HCT116 (cell line): ENCODE measurements around the gene WDPCP. TPM values are rescaled to one million over a fixed set of nuclear protein-coding genes. Genes with fewer than 3 reads are reported as not detected.

ENCODE experiments used
- ATAC-seq: fragments of 200-7000 bp; cut with Tn5 transposase; 2 replicates; pipeline ENCODE4 v1.9.1; 2020; ENCODE audit warnings: mild to moderate bottlenecking, moderate library complexity
- BruUV-seq: library from RNA; stranded (reverse); fragments of 400-500 nt; replicated peaks from 2 replicates; lab custom pipeline; 2021; lab: Mats Ljungman, UMichigan
- CTCF ChIA-PET: fragments of 300-600 bp; sonication (Branson Sonifier 250); formaldehyde crosslinking; loops from one replicate; lab custom pipeline; 2021; ENCODE audit warnings: antibody characterized with exemption; lab: Charles Lee
- POLR2A ChIA-PET: fragments of 300-600, 350-600 bp; sonication (Branson Sonifier 250); formaldehyde crosslinking; loops from one replicate; lab custom pipeline; 2021; ENCODE audit warnings: antibody characterized with exemption; lab: Charles Lee
- RAD21 ChIA-PET, 2 experiments: fragments of 300-600 bp; sonication (Branson Sonifier 250); formaldehyde crosslinking; loops; one replicate each; lab custom pipeline; 2023; ENCODE audit warnings: low total read pairs in 2 of 2; ENCODE audit not compliant: uncharacterized antibody in 2 of 2, unreplicated experiment in 2 of 2, low non-redundant PET in 1 of 2; lab: Charles Lee
- DNase-seq: peaks from one replicate; pipeline ENCODE4 v3.0.0-alpha.2; 2010; ENCODE audit warnings: low read depth, low spot score
- H2AFZ ChIP-seq: fragments of 200-600 bp; shearing (Covaris generic), sonication (generic); 2 replicates; pipeline ENCODE4 v1.6.1; 2017; ENCODE audit warnings: low read depth, mixed run types, mixed read lengths, antibody characterized with exemption, low read length; ENCODE audit not compliant: poor library complexity, severe bottlenecking
- H3K27ac ChIP-seq: 2 replicates; pipeline ENCODE4 v1.5.1; 2012; ENCODE audit warnings: low read depth, low read length
- H3K27me3 ChIP-seq: fragments of 200-600 bp; sonication (generic); 2 replicates; pipeline ENCODE4 v1.6.1; 2016; ENCODE audit warnings: mixed run types, low read length, mixed read lengths; ENCODE audit not compliant: insufficient read depth
- H3K36me3 ChIP-seq, 2 experiments: fragments of 200-500 bp in 1 of 2; fragments of 200-600 bp in 1 of 2; sonication (Bioruptor generic) in 1 of 2; sonication (generic) in 1 of 2; 2 replicates each; pipeline versions ENCODE4 v1.5.1 to v1.6.1; 2014 to 2016; ENCODE audit warnings: low read length in 2 of 2, inconsistent platforms in 1 of 2, mixed read lengths in 1 of 2, mixed run types in 1 of 2; ENCODE audit not compliant: insufficient read depth in 2 of 2, control insufficient read depth in 1 of 2
- H3K4me1 ChIP-seq, 2 experiments: fragments of 200-600 bp in 1 of 2; sonication (generic) in 1 of 2; 2 replicates each; pipeline versions ENCODE4 v1.5.1 to v1.6.1; 2012 to 2017; ENCODE audit warnings: low read length in 2 of 2, inconsistent platforms in 1 of 2, mild to moderate bottlenecking in 1 of 2, mixed read lengths in 1 of 2, mixed run types in 1 of 2, moderate library complexity in 1 of 2; ENCODE audit not compliant: insufficient read depth in 2 of 2, control insufficient read depth in 1 of 2
- H3K4me2 ChIP-seq: fragments of 200-600 bp; sonication (generic); 2 replicates; pipeline ENCODE4 v1.6.1; 2017; ENCODE audit warnings: mixed run types, low read length, mixed read lengths
- H3K4me3 ChIP-seq, 2 experiments: fragments of 200-600 bp in 1 of 2; sonication (generic) in 1 of 2; replicated peaks in 1 of 2; 2 replicates each; pipeline ENCODE4 v1.5.1; 2011 to 2016; ENCODE audit warnings: low read length in 2 of 2, control low read depth in 1 of 2, low read depth in 1 of 2, mild to moderate bottlenecking in 1 of 2, mixed read lengths in 1 of 2, mixed run types in 1 of 2
- H3K79me2 ChIP-seq: fragments of 200-600 bp; sonication (generic); 2 replicates; pipeline ENCODE4 v1.6.1; 2017; ENCODE audit warnings: mild to moderate bottlenecking, mixed run types, low read length, moderate library complexity, mixed read lengths; ENCODE audit not compliant: insufficient read depth
- H3K9ac ChIP-seq: fragments of 200-600 bp; sonication (generic); 2 replicates; pipeline ENCODE4 v1.6.1; 2016; ENCODE audit warnings: low read length, mixed read lengths
- H3K9me2 ChIP-seq: fragments of 200-600 bp; sonication (generic), shearing (Covaris generic); 2 replicates; pipeline ENCODE4 v1.6.1; 2017; ENCODE audit warnings: mixed run types, mild to moderate bottlenecking, moderate library complexity; ENCODE audit not compliant: insufficient read depth
- H3K9me3 ChIP-seq, 2 experiments: fragments of 200-500 bp in 1 of 2; fragments of 200-600 bp in 1 of 2; sonication (Bioruptor generic) in 1 of 2; sonication (generic) in 1 of 2; 2 replicates each; pipeline ENCODE4 v1.6.1; 2014 to 2017; ENCODE audit warnings: low read length in 2 of 2, mixed read lengths in 2 of 2, inconsistent platforms in 1 of 2, low read depth in 1 of 2, mild to moderate bottlenecking in 1 of 2, mixed run types in 1 of 2, moderate library complexity in 1 of 2; ENCODE audit not compliant: control insufficient read depth in 1 of 2, insufficient read depth in 1 of 2
- H4K20me1 ChIP-seq: fragments of 200-600 bp; sonication (generic), shearing (Covaris generic); 2 replicates; pipeline ENCODE4 v1.6.1; 2017; ENCODE audit warnings: mixed run types, mild to moderate bottlenecking, moderate library complexity; ENCODE audit not compliant: insufficient read depth
- CBX3 ChIP-seq: IDR thresholded peaks from 2 replicates; pipeline ENCODE4 v1.6.1; 2012; ENCODE audit warnings: low read depth
- EZH2 ChIP-seq: fragments of 200-600 bp; sonication (generic); IDR thresholded peaks from 2 replicates; pipeline ENCODE4 v1.6.1; 2017; ENCODE audit warnings: antibody characterized with exemption, mixed run types
- EZH2phosphoT487 ChIP-seq: fragments of 200-600 bp; IDR thresholded peaks from 2 replicates; pipeline ENCODE4 v1.6.1; 2018; ENCODE audit warnings: antibody characterized with exemption, borderline replicate concordance
- JUND ChIP-seq: IDR thresholded peaks from 2 replicates; pipeline ENCODE4 v1.6.1; 2012
- SP1 ChIP-seq: IDR thresholded peaks from 2 replicates; pipeline ENCODE4 v1.6.1; 2012; ENCODE audit warnings: low read depth
- YY1 ChIP-seq: IDR thresholded peaks from 2 replicates; pipeline ENCODE4 v1.6.1; 2011; ENCODE audit warnings: low read length, low read depth, moderate library complexity, mild to moderate bottlenecking; ENCODE audit not compliant: insufficient replicate concordance; ENCODE audit errors: extremely low read depth
- intact Hi-C: fragments of 100-400 bp; cut with micrococcal nuclease; formaldehyde crosslinking; loops from 2 replicates; pipeline ENCODE4 v1.10.0; 2022
- total RNA-seq: library from RNA; stranded (reverse); gene quantifications from one replicate; pipeline ENCODE4 v1.2.1, GENCODE V29; 2021; ENCODE audit not compliant: unreplicated experiment
- TF ChIP-seq, protein P1 (sequence below): IDR thresholded peaks from 2 replicates; pipeline ENCODE4 v1.6.1; 2011; ENCODE audit warnings: mild to moderate bottlenecking, low read length, moderate library complexity; ENCODE audit not compliant: insufficient replicate concordance; ENCODE audit errors: extremely low read depth
- TF ChIP-seq, protein P2 (sequence below): IDR thresholded peaks from 2 replicates; pipeline ENCODE4 v1.6.1; 2012
- TF ChIP-seq, protein P3 (sequence below): IDR thresholded peaks from 2 replicates; pipeline ENCODE4 v1.6.1; 2012; ENCODE audit warnings: low read depth
- TF ChIP-seq, protein P4 (sequence below): IDR thresholded peaks from 2 replicates; pipeline ENCODE4 v1.6.1; 2012

Gene WDPCP
- total RNA-seq, 1 experiment from 2014 or later, result 4.1 TPM

DNA sequence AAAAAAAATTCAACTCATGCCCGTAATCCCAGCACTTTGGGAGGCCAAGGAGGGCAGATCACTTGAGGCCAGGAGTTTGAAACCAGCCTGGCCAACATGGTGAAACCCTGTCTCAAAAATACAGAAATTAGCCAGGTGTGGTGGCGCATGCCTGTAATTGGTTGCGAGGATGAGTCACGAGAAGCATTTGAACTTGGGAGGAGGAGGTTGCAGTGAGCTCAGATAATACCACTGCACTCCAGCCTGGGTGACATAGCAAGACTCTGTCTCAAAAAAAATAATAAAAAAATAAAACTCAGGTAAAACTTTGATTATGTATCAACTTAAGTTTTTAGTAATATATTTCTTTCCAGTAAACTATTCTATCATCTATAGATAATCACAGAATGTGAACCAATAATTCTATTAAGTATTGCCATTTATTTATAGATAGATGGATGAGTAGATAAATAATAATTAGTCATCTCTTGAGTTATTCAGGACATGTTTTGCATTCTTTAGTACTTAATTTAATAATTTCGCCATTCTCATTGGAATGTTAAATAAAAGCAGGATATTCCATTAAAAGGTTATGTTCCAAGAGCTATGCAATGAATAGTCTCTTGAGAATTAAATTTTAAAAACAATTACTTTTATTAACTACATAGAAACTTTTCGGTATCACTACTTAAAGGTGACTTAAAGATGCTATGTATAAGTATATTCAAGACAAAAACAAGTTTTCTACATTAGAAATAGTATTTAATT, 48.7 kb downstream of the WDPCP start (continued):
- TF ChIP-seq, protein P1, sequence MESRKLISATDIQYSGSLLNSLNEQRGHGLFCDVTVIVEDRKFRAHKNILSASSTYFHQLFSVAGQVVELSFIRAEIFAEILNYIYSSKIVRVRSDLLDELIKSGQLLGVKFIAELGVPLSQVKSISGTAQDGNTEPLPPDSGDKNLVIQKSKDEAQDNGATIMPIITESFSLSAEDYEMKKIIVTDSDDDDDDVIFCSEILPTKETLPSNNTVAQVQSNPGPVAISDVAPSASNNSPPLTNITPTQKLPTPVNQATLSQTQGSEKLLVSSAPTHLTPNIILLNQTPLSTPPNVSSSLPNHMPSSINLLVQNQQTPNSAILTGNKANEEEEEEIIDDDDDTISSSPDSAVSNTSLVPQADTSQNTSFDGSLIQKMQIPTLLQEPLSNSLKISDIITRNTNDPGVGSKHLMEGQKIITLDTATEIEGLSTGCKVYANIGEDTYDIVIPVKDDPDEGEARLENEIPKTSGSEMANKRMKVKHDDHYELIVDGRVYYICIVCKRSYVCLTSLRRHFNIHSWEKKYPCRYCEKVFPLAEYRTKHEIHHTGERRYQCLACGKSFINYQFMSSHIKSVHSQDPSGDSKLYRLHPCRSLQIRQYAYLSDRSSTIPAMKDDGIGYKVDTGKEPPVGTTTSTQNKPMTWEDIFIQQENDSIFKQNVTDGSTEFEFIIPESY, result no peak
- TF ChIP-seq JUND (no peak), SP1 (no peak)

DNA sequence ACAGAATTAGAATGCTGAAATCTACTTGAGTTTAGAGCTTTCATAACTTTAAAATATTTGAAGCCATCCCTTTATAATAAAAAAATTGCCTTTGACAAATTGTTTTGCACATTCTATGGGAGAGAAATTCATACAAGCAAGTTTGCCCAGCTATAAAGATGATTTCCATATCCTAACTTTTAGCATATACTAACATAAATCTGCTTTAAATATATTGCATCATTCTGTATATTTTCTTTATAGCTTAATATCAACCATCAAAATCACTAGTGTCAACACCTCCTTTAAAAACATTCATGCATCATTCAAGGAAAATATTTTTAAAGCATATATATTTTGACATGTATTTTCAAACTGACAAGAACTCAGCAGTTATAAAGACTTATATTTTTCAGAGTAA, 49.9 kb downstream of the WDPCP start:
- ATAC-seq (no peak), DNase-seq (no peak)
- TF ChIP-seq, protein P2, sequence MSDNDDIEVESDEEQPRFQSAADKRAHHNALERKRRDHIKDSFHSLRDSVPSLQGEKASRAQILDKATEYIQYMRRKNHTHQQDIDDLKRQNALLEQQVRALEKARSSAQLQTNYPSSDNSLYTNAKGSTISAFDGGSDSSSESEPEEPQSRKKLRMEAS, result no peak
- TF ChIP-seq EZH2phosphoT487, result no peak
- TF ChIP-seq YY1, result no peak
- no peak for TF ChIP-seq EZH2
- TF ChIP-seq, protein P3, sequence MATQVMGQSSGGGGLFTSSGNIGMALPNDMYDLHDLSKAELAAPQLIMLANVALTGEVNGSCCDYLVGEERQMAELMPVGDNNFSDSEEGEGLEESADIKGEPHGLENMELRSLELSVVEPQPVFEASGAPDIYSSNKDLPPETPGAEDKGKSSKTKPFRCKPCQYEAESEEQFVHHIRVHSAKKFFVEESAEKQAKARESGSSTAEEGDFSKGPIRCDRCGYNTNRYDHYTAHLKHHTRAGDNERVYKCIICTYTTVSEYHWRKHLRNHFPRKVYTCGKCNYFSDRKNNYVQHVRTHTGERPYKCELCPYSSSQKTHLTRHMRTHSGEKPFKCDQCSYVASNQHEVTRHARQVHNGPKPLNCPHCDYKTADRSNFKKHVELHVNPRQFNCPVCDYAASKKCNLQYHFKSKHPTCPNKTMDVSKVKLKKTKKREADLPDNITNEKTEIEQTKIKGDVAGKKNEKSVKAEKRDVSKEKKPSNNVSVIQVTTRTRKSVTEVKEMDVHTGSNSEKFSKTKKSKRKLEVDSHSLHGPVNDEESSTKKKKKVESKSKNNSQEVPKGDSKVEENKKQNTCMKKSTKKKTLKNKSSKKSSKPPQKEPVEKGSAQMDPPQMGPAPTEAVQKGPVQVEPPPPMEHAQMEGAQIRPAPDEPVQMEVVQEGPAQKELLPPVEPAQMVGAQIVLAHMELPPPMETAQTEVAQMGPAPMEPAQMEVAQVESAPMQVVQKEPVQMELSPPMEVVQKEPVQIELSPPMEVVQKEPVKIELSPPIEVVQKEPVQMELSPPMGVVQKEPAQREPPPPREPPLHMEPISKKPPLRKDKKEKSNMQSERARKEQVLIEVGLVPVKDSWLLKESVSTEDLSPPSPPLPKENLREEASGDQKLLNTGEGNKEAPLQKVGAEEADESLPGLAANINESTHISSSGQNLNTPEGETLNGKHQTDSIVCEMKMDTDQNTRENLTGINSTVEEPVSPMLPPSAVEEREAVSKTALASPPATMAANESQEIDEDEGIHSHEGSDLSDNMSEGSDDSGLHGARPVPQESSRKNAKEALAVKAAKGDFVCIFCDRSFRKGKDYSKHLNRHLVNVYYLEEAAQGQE, result no peak
- TF ChIP-seq, protein P4, sequence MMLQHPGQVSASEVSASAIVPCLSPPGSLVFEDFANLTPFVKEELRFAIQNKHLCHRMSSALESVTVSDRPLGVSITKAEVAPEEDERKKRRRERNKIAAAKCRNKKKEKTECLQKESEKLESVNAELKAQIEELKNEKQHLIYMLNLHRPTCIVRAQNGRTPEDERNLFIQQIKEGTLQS, result no peak
- no peak for TF ChIP-seq CBX3
- H3K9me2 ChIP-seq, result no peaks in the 10 kb centered on the region
- POLR2A ChIA-PET, result no interaction called here
- no peak overlapping the region for H2AFZ ChIP-seq
- intact Hi-C loops, result no loop called here
- no peaks in the 10 kb centered on the region for H4K20me1 ChIP-seq
- H3K9ac ChIP-seq, result no peak overlapping the region
- H3K27me3 ChIP-seq, result no peaks in the 10 kb centered on the region
- CTCF ChIA-PET, result no interaction called here
- H3K36me3 ChIP-seq, result no peaks in the 10 kb centered on the region
- H3K4me1 ChIP-seq, result peaks cover 0 to 4% of the 10 kb centered on the region in 2 experiments; a peak in 1 of 4 replicates
- no peaks in the 10 kb centered on the region for H3K9me3 ChIP-seq
- no peak overlapping the region for H3K4me2 ChIP-seq
- H3K79me2 ChIP-seq, result no peaks in the 10 kb centered on the region
- H3K4me3 ChIP-seq, result no peak overlapping the region
- BruUV-seq, result no TSS peak
- RAD21 ChIA-PET, result no interaction called here
- no peak overlapping the region for H3K27ac ChIP-seq
